GM18519 (cell line): ENCODE measurements around the gene NEURL2.

ENCODE experiments used
- ATAC-seq: cut with Tn5 transposase; IDR thresholded peaks from one replicate; pipeline ENCODE4 v1.9.1; 2021; ENCODE audit warnings: mild to moderate bottlenecking, moderate library complexity; ENCODE audit not compliant: unreplicated experiment, low FRiP score

Gene NEURL2

GRCh38 chr20:45920462-45921336, 29.7 kb upstream of the NEURL2 start:
- ATAC-seq = no peak

- ATAC-seq = no peak
Measured at GRCh38 chr20:45919542-45920399, 28.8 kb upstream of the NEURL2 start.

GRCh38 chr20:45918779-45919537, 27.9 kb upstream of the NEURL2 start:
- ATAC-seq = no peak

GRCh38 chr20:45918182-45918737, 27.3 kb upstream of the NEURL2 start:
- no peak for ATAC-seq

- ATAC-seq = no peak
Measured at GRCh38 chr20:45917790-45918141, 26.8 kb upstream of the NEURL2 start.

GRCh38 chr20:45913116-45913515, 22.1 kb upstream of the NEURL2 start:
- no peak for ATAC-seq

GRCh38 chr20:45912344-45912682, 21.3 kb upstream of the NEURL2 start:
- ATAC-seq = no peak

- no peak for ATAC-seq
Measured at GRCh38 chr20:45911486-45912343, 20.7 kb upstream of the NEURL2 start, which contains the start of gene PLTP. TSS of gene PLTP (minus strand) at chr20:45912155. CDS start at chr20:45911452, 703 bp downstream.

- ATAC-seq = peak; percentile 76
Measured at GRCh38 chr20:45910670-45911485, 19.9 kb upstream of the NEURL2 start.

- ATAC-seq = no peak
Measured at GRCh38 chr20:45909817-45910669, 19.0 kb upstream of the NEURL2 start.

GRCh38 chr20:45909336-45909808, 18.4 kb upstream of the NEURL2 start:
- no peak for ATAC-seq

GRCh38 chr20:45908084-45908483, 17.1 kb upstream of the NEURL2 start:
- ATAC-seq = no peak

GRCh38 chr20:45907219-45907948, 16.4 kb upstream of the NEURL2 start:
- ATAC-seq = no peak

- ATAC-seq = no peak
Measured at GRCh38 chr20:45905505-45906079, 14.6 kb upstream of the NEURL2 start.

GRCh38 chr20:45904583-45905504, 13.8 kb upstream of the NEURL2 start:
- no peak for ATAC-seq
